ENCODE data around the gene ADARB2.

Gene ADARB2

DNA sequence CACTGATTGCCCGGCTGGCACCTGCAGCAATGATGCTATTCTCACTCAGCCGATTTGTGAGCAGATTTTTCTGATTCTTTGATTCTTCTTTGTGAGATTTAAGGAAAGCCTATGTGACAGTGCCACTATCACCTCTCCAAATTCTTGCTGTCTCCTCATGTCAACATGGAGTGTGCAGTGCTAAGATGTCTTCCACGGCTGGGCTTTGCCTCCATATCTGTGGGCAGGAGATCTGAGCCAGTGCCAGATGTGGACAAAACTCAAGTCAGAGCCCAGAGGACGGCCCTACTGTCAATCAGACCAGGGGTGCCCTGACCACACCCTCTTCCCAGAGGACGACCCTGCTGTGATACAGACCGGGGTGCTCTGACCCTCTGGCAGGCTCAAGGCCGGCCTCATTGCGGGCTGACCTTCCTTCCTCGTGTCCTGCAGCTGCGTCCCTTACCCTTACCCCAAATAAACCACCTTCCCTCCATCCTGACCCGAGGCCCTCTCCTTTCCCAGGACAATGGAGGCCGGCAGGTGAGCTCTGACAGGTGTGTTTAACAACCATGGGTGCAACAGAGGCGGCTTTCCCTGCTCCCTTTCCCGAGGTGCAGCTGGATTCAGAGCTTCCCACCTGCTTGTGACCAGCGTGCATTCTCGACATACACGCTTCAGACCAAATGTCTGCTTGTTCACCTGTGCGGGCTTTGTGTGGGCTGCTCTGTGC is 221.4 kb downstream of the ADARB2 start:
- no peak for DNase-seq

DNA sequence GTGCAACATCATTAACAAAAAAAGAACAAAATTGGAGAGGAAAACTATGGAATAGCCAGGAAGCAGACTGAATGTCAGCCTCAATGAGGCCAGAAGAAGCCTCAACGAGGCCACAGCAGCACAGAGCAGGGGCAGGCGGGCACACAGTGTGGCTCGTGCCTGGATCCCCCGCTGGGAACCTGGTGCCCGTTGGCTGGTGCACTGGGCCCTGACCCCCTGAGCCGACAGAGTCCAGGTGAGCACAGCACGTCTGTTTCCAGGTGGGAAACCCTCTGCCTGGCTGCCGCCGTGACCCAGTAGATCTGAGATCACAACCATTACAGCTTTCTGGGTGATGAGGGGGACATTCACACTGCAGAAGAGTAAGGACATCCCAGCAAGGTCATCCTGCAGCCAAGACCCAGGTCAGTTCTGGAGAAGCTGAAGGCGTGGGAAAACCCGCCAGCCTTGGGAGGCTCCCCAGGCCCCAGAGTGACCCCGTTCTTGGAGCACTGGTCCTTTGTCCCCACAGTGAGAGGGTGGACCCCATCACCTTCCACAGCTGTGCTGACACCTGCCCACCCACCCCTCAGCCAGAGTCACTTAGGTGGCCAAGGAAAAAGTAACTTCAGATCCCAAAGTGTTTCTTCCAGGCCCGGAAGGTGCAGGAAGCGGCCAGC is 222.1 kb downstream of the ADARB2 start:
- DNase-seq = no peak

DNA sequence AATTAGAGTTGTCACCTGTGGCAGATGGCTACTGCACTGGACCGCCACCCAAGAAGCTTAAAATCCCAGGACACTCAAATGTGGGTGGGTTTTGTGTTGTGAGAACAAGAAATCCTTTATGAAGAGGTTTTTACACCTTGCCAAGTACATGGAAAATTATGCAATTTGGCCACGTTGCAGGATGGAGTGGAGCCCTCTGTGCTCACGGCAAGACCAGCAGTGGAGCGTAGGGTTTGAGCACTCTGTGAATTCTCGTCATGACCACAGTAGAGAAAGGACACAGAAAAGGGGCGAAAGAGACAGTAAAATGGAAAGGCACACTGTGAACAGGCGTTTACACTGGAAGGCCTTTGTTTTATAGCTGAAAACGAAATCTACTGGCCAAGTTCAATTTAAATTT is 222.6 kb downstream of the ADARB2 start:
- DNase-seq = no peak

DNA sequence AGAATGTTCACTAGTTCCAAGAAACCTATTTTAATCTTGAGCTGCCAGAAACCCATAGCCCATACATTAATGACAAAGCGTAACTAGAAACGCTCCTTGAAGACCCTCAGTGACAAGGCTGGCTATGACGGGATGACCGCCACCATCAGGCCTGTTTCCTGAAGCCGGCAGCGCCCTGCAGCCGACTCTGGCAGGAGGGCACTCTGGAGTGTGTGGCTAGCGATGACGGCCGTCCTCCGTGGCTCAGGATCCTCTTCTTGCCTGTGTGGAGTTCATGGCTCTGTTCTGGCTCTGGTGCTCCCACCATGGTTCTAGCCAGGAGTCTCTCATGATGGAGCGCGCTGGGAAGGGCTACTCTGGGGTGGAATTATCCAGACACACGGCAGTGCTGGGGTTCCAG is 224.1 kb downstream of the ADARB2 start:
- DNase-seq = no peak

DNA sequence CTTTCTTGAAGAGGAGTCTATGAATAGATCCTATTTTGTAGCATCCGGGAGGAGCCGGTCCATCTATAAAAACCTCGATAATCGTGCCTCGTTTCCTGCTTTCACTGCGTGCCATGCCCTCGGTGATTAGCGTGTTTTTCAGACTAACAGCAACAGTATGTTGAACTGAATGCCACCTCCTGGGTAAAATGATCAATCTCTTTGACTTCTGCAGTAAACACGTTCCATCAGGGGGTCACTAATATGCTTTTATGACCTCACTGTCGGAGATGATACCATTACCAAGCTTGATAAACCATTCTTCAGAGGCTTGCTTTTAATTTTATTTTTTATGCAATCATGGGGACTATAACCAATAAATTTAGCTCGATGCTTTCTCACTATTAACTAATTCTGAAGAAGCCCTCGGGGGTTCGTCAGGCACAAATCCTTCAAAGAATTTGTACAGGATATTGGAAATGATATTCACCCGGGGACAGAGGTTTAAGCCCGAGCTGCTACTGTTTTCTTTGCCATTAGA is 228.3 kb downstream of the ADARB2 start:
- no peak for DNase-seq

DNA sequence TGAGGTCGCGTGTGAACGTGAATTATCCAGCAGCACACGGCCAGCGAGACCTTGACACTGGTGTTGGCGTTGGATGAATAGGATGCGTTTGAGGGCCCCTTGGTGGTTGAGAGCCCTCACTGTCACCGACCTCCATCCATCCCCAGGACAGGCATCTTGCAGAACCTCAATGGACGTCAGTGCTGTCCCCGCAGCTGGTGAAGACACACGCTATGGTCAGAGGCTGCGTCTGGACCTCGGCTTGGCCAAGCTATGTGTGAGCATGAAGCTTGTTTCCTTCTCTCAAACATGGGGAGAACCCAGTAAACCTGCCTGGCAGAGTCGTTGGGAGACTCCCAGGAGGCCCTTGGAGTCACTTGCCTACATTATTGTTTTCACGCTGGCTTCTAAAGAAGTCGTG is 229.2 kb downstream of the ADARB2 start:
- DNase-seq = no peak

DNA sequence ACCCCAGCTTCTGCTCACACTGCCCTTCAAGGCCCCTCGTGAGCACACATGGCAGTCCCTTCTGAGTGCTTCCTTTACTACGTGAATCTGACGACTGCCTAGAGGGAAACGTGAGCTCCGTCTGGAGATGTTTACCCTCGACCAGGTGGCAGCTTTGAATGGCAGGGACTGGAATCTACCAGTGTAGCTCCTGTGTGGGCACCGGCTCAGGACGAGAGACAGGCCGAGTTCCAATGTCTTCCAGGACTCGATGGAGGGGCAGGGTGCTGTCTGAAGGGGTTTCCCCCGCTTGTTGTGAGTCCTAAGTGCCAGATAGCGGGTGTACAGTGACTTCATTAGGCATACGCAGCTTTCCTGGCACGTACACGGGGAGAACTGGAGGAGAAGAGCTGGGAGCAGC is 229.9 kb downstream of the ADARB2 start:
- no peak for DNase-seq

DNA sequence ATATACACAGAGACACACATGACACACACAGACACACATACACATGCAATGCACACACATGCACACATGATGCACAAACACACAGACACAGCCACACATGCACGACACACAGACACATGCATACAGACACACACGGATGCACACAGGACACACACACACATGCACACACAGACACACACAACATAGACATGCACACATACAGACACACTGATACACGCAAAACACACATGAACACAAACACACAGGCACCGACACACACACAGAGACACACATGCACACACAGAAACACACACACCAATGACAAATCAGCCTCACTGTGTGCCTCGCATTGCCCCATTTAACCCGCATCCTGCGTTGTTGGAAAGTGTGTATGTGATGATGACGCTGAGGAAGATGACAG is 232.4 kb downstream of the ADARB2 start:
- DNase-seq = no peak

DNA sequence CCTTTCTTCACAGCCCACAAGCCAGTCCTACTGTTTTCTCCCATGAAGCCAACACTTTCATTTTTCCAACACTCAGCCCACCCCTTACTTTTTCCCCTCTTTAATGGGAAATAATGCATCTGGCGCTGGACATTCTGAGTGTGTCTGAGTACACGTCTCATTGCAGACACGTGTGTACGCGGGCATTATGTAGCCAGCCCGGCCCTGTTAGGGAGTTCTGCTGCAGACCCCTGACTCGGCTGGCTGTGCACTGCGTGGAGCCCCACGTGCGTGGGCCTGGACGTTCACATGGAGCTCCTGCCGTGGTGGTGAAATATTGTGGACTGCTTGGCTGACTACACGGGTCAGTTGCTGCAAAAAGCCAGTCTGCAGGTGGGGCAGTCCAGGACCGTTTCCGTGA is 233.0 kb downstream of the ADARB2 start:
- DNase-seq = no peak

DNA sequence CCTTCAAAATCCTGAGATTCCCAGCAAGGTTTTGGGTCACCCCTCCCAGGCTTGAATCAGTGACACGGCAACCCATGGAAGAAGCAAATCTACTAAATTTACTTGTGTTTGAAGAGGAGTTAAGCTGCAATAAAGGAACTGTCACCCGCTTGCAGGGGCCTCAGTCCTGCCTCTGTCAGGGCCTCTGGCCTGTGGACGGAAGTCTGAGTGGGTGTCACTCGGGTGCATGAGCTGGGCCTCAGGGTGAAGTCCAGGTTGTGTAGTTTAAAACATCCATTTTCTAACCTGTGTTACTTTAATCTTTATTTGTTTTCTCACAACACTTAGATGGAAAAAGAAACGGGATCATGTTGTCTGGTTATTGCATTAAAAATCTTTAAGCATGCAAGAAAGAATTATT is 234.9 kb downstream of the ADARB2 start:
- DNase-seq = no peak

DNA sequence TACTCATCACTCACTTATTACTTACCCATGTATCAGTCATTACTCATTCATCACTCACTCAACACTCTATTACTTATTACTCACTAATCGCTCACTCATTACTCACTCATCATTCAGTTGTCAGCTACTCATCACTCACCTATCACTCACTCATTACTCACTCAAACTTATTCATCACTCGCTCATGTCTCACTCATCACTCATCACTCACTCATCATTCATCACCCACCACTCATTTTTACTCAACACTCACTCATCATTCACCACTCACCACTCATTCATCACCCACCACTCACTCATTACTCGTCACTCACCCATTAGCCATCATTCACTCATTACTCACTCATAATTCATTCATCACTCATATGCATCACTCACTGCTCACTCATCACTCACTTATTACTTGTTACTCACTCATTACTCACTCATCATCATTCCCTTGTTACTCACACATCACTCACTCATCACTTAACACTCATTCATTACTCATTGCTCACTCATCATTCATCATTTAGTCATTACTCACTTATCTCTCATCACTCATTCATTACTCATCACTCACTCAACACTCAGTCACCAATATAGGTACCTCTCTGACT is 237.9 kb downstream of the ADARB2 start:
- DNase-seq = no peak

DNA sequence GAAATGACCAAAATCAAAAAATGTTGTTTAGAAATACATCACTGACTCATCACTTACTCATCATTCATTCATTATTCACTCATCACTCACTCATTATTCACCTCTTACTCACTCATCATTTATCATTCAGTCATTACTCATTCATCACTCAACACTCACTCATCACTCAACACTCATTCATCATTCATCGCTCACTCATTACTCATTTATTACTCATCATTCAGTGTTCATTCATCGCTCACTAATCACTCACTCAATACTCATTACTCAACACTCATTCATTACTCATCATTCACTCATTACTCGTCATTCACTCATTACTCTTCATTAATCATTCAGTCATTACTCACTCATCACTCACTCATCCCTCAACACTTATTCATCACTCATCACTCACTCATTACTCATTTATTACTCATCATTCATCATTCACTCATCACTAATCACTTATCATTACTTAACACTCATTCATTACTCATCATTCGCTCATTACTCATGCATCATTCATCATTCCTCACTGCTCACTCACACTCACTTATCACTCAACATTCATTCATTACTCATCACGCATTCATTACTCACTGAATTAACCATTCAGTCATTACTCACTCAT is 238.5 kb downstream of the ADARB2 start:
- DNase-seq = no peak

DNA sequence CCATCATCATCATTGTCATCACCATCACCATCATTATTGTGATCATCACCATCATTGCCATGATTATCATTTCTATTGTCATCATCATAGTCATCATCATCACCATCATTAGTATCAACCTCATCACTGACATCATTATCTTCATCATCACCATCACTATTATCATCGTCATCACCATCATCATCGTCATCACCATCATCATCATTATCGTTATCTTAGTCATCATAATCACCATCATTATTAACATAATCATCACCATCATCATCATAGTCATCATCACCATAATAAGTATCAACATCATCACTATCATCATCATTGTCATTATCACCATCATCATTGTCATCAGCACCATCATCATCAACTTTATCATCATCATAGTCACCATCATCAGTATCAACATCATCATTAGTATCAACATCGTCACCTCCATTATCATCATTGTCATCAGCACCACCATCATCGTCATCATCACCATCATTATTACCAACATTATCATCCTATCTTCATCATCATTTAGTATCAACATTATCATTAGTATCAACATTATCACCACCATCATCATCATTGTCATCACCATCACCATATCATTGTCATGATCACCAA is 241.3 kb downstream of the ADARB2 start:
- DNase-seq = no peak

DNA sequence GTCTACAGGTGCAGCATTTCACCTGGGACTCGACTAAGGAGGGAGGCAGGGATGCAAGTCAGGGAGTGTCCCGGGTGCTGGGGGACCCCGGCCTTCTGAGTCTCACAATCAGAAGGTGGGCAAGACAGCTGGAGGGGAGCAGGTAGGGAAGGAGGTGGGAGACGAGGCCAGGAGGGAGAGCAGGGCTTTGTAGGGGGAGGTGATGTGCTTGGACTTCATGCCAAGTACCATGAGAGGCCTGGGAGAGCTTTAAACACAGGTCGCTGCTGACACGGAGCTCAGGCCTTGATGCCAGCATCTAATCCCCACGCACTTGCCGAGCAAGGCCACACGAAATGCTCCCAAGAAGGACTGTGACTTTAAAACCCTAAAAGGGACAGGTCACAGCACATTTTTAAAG is 244.7 kb downstream of the ADARB2 start:
- DNase-seq = no peak

DNA sequence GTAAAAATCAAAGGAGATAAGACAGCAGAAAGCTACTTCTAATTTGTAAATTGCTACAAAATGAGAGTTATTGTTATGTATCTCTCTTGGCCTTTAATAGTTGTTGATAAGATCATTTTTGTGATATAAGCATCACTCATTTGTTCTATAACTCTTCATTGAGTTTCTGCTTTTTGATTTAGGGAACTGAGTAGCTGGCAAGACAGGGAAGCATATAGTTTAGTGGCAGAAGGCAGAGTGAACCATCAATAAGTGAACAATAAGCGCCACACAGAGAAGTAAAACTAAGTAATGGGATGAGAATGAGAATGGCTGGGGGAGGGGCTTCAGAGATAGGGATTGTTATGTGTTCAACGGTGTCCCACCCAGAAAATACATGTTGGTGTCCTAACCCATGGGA is 245.4 kb downstream of the ADARB2 start:
- no peak for DNase-seq

DNA sequence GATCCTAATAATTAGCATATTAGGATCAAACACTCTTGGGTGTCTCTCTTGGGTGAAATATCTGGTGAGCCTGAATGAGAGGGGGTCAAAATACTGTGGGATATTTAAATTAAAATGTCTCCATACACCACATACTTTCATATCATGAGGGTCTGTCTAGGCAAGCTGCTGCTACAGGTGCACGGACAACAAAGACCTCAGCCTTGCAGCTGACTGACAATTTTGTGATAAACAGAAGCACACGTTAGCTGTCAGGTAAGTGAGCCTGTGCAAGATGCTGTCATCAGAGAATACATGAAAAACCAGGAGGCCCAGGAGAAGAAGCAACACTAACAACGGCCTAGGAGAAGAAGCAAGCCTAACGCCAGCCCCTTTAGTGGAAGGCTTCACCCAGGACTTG is 247.5 kb downstream of the ADARB2 start:
- DNase-seq = no peak

DNA sequence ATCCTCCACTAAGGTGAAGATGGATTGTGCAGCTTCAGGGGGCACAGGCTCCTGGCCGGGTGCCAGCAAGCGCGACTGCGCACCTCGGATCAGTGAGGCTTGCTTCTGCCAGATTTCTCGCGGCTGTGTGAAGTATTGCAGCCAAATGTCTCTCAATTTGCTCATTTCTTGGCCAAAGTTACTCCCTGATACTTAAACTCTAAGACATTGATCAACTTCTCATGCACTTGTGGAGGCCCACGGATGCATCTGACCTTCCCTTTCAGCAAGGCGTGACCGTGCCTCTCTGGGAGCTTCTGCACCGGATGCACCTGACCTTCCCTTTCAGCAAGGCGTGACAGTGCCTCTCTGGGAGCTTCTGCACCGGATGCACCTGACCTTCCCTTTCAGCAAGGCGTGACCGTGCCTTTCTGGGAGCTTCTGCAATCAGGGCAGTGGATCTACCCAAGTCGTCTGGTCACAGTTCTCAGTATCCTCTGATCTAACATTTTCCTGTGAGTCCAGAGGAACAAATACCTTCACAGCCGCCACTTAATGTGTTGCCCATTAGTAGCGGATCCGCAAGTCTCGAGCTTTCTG is 248.3 kb downstream of the ADARB2 start:
- no peak for DNase-seq

DNA sequence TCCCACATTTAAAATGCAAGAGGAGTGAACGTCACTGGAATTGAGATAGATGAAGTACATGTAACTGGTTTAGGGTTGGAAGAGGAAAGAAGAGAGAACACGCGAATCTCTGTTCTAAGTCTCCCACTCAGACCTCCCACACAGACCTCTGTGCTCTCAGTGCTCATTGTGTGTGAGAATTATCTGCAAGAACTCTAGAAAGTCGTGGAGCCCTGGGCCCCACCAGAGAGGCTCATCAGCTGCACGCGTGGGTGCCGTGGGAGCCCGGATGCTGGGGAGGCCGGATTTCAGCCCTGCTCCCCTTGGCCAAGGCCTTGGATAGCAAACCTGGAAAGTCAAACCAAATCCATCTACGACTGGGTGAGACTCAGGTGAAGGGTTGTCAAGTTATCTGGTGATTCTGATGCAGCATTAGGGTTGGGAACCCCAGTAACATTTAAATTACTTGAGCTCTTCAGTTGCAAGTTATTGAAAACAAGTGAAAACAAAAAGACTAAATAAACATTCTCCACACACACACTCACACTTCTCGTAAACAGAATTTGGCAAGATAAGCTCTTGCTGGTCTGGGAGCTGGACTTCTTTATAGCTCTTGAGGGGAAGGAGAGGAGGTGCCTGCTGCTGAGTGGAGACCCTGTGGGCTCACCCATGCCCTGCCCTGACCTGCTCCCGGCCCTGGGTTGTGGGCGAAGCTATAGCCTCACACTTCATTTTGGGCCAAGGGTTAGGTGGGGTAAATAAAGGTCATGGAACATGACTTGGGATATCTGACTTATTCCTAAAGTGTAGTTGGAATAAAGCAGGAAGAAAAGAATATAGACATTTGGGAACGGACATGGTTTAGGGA is 250.3 kb downstream of the ADARB2 start:
- DNase-seq = no peak

DNA sequence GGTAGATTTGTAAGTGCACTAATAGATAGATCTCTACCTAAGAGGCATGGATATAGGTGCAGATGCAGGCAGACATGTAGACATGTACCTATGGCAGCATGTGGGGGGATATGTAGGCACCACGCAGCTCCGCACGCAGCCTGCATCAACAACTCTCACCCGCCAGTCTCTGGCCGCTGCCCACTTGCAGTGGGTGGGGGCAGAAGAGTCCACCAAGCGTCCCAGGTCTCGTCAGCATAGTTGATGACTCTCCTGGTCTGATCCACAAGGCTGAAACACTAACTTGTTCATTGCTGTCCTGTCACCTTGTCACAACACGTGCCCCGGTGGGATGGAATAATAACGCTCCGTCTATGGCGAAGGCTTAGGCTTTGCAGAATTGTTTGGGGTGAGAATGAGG is 252.0 kb downstream of the ADARB2 start:
- no peak for DNase-seq

DNA sequence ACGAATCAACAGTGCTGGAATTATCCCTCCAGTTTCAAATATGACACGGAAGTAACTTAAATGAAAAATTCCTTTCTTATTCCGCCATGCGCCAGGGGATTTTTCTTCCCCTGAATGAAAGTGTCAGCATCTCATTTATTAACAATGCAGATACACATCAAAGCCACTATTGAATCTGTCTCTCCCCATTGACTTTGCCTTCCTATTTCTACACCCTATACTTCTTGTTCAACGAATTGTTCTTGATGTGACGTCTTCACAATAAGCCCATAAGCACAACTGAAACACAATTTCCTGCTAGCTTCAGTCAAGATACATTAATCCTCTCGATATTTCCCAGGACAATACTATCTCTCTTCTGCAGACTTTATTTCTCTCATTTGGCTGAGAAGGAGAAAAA is 253.5 kb downstream of the ADARB2 start:
- DNase-seq = no peak

DNA sequence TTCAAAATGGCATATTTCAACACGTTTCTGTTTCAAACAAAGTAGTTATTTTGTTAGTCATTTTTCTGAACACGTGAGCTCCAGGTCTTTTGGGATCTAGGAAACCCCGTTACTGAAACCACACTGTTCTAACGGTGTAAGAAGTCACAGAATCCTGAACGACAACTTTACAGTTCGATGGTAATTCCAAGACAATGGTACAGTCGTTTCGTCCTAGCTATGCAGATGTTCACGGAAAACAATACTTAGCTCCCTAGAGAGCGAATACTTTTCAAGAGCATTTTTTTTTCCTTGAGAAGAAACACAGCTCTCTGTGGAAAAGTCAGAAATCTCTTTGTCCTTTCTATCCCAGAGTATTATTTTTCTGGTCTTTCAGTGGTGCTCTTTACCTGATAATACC is 254.1 kb downstream of the ADARB2 start:
- DNase-seq = no peak

DNA sequence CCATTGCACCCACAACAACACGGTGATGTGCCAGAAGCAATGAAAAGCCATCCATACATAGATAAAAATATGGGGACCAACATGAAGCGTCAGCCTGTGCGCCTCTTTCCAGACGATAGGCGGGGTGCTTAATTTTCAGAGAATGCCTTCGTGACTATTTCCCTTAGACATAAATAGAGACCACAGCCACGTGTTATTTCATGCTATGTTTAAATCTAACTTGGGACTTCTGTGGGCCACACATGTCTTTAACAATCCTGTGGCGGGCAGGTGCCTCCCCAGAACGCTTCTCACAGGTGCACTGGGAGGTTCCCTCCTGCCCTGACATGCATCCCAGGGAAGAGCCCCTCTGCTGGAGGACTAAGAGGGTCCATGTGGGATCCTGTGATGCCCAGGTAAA is 259.7 kb downstream of the ADARB2 start:
- no peak for DNase-seq

Measured in CD4-positive, alpha-beta T cell treated with Interleukin-12 subunit alpha and Interleukin-12 subunit beta, for 1 hour (primary cell).